PC-9 (cell line): ENCODE measurements around the gene SP100.

Experiments used
- CTCF ChIP-seq: fragments of 200-600 bp; sonication (generic); conservative IDR thresholded peaks from 2 replicates; pipeline ENCODE4 v1.6.1; 2017; ENCODE audit warnings: mixed run types, antibody characterized with exemption, mild to moderate bottlenecking, moderate library complexity
- EZH2 ChIP-seq: fragments of 200-600 bp; sonication (generic); IDR thresholded peaks from 2 replicates; pipeline ENCODE4 v1.8.0; 2017; ENCODE audit warnings: antibody characterized with exemption, low read depth

- TF ChIP-seq CTCF (no peak), EZH2 (no peak)
Measured at GRCh38 chr2:230520061-230520874, 104.3 kb downstream of the SP100 start.
